B cell (primary cell): Measurements from ENCODE around the gene FLNB. TPM values are rescaled to one million over a fixed set of nuclear protein-coding genes. Genes with fewer than 3 reads are reported as not detected.

Experiments used
- ATAC-seq: fragments of 200-7000 bp; cut with Tn5 transposase; one replicate; pipeline ENCODE4 v1.10.0; 2021; ENCODE audit warnings: low read depth, mild to moderate bottlenecking, moderate number of reproducible peaks, moderate library complexity
- CTCF ChIA-PET: fragments of 350-600 bp; sonication (Branson Sonifier 250); formaldehyde crosslinking; loops from one replicate; lab custom pipeline; 2021; ENCODE audit warnings: antibody characterized with exemption, inconsistent platforms; lab: Charles Lee
- POLR2A ChIA-PET: fragments of 350-600 bp; sonication (Branson Sonifier 250); formaldehyde crosslinking; loops from one replicate; lab custom pipeline; 2021; ENCODE audit warnings: antibody characterized with exemption; lab: Charles Lee
- DNase-seq: peaks from one replicate; pipeline ENCODE4 v3.0.0; 2013
- H2AFZ ChIP-seq: 2 replicates; pipeline ENCODE4 v1.6.1; 2012; ENCODE audit warnings: mild to moderate bottlenecking, low read depth, low read length; ENCODE audit not compliant: insufficient read depth, poor library complexity, severe bottlenecking
- H3K27ac ChIP-seq, 2 donors: 1 replicate in 1 of 2; 2 replicates in 1 of 2; pipeline ENCODE4 v1.5.1; 2012 to 2013; ENCODE audit warnings: low read length in 2 of 2, mild to moderate bottlenecking in 2 of 2, moderate library complexity in 1 of 2
- H3K27me3 ChIP-seq, 4 experiments: fragments of 200-600 bp in 1 of 4; sonication (generic) in 1 of 4; replicated peaks in 1 of 4; 1 replicate in 2 of 4; 2 replicates in 2 of 4; pipeline versions ENCODE4 v1.6.1 to v1.7.0; 2013 to 2016; ENCODE audit warnings: low read length in 3 of 4, mild to moderate bottlenecking in 2 of 4, mixed read lengths in 1 of 4, moderate library complexity in 1 of 4; ENCODE audit not compliant: insufficient read depth in 4 of 4, control insufficient read depth in 3 of 4; ENCODE audit errors: control extremely low read depth in 1 of 4
- H3K36me3 ChIP-seq, 2 experiments: replicated peaks in 1 of 2; 1 replicate in 1 of 2; 2 replicates in 1 of 2; pipeline versions ENCODE4 v1.6.1 to v1.7.1; 2013; ENCODE audit warnings: low read length in 1 of 2; ENCODE audit not compliant: insufficient read depth in 2 of 2, control insufficient read depth in 1 of 2; ENCODE audit errors: control extremely low read depth in 1 of 2, extremely low read depth in 1 of 2
- H3K4me1 ChIP-seq, 2 donors: fragments of 200-600 bp in 1 of 2; sonication (generic) in 1 of 2; 1 replicate in 1 of 2; 2 replicates in 1 of 2; pipeline versions ENCODE4 v1.5.1 to v1.6.1; 2013 to 2017; ENCODE audit warnings: low read length in 2 of 2; ENCODE audit not compliant: control insufficient read depth in 2 of 2, insufficient read depth in 2 of 2
- H3K4me2 ChIP-seq: replicated peaks from 2 replicates; pipeline ENCODE3; 2012; ENCODE audit warnings: mild to moderate bottlenecking, low read depth, low read length; ENCODE audit not compliant: poor library complexity, severe bottlenecking
- H3K4me3 ChIP-seq, 5 experiments: fragments of 200-600 bp in 1 of 5; sonication (generic) in 1 of 5; 1 replicate in 3 of 5; 2 replicates in 2 of 5; pipeline versions ENCODE4 v1.5.1 to v1.7.0; 2011 to 2016; ENCODE audit warnings: low read length in 4 of 5, mild to moderate bottlenecking in 4 of 5, low read depth in 2 of 5, control low read depth in 1 of 5, moderate library complexity in 1 of 5; ENCODE audit not compliant: insufficient read depth in 1 of 5; ENCODE audit errors: control extremely low read depth in 1 of 5, extremely low read depth in 1 of 5
- H3K79me2 ChIP-seq: fragments of 200-600 bp; sonication (generic); one replicate; pipeline ENCODE4 v1.6.0; 2016; ENCODE audit warnings: low read length; ENCODE audit not compliant: control insufficient read depth, insufficient read depth
- H3K9ac ChIP-seq: fragments of 200-600 bp; sonication (generic); 2 replicates; pipeline ENCODE4 v1.6.1; 2017; ENCODE audit warnings: mild to moderate bottlenecking, low read length, moderate library complexity
- H3K9me3 ChIP-seq, 3 donors: one replicate each; pipeline versions ENCODE4 v1.6.1 to v1.7.1; 2013; ENCODE audit warnings: low read length in 2 of 3; ENCODE audit not compliant: control insufficient read depth in 2 of 3, insufficient read depth in 1 of 3; ENCODE audit errors: control extremely low read depth in 1 of 3
- H4K20me1 ChIP-seq: 2 replicates; pipeline ENCODE4 v1.6.0; 2012; ENCODE audit warnings: mild to moderate bottlenecking, low read length; ENCODE audit not compliant: insufficient read depth, control insufficient read depth, poor library complexity, severe bottlenecking
- H3K27ac Mint-ChIP-seq: one replicate; pipeline ENCODE4 v1.8.0; 2021; ENCODE audit warnings: mixed read lengths
- H3K27me3 Mint-ChIP-seq: one replicate; pipeline ENCODE4 v1.8.0; 2021; ENCODE audit warnings: mixed read lengths
- H3K4me1 Mint-ChIP-seq: one replicate; pipeline ENCODE4 v1.8.0; 2021; ENCODE audit warnings: mixed read lengths
- H3K4me3 Mint-ChIP-seq: one replicate; pipeline ENCODE4 v1.8.0; 2021; ENCODE audit warnings: mixed read lengths
- H3K9me3 Mint-ChIP-seq: one replicate; pipeline ENCODE4 v1.8.0; 2022; ENCODE audit warnings: mixed read lengths; ENCODE audit not compliant: insufficient read depth
- EZH2 ChIP-seq: IDR thresholded peaks from 2 replicates; pipeline ENCODE4 v1.6.1; 2012; ENCODE audit warnings: borderline replicate concordance, low read depth, mild to moderate bottlenecking, moderate library complexity, low read length; ENCODE audit not compliant: insufficient read depth, poor library complexity, severe bottlenecking
- WGBS: methylation state at CpG from one replicate; pipeline ENCODE4 v1.1.5; 2013; ENCODE audit warnings: missing lambda C conversion rate; ENCODE audit not compliant: insufficient coverage; 5-methylcytosine and 5-hydroxymethylcytosine counted together
- intact Hi-C: fragments of 100-400 bp; cut with micrococcal nuclease; formaldehyde crosslinking; loops from one replicate; pipeline ENCODE4 v1.10.0; 2022
- polyA plus RNA-seq: library from polyadenylated mRNA; depleted of rRNA; stranded (reverse); fragments of >200 nt; gene quantifications from 2 replicates; pipeline ENCODE4 v1.2.3, GENCODE V29; 2012
- total RNA-seq, 2 donors: library from RNA; stranded (reverse); fragments of 120-200 nt in 1 of 2; gene quantifications; 1 replicate in 1 of 2; 2 replicates in 1 of 2; pipeline versions ENCODE4 v1.2.3 to v1.2.4, GENCODE V29; 2013 to 2022
- TF ChIP-seq, protein P1 (sequence below): fragments of 200-600 bp; IDR thresholded peaks from one replicate; pipeline ENCODE4 v1.8.0; 2022; ENCODE audit warnings: antibody characterized with exemption, mild to moderate bottlenecking

Gene FLNB
- total and polyA plus RNA-seq, 2 donors (not counting 1 experiment from before 2014, with no cell fraction given) = 25.5 to 28.3 TPM

GRCh38 chr3:58105196-58105595 lies 97.0 kb downstream of the FLNB start:
- Mint-ChIP-seq H3K27ac (no peak overlapping the region), H3K4me1 (no peaks in the 10 kb centered on the region), H3K9me3 (no peaks in the 10 kb centered on the region), H3K4me3 (no peak overlapping the region), H3K27me3 (no peaks in the 10 kb centered on the region)
- H3K36me3 ChIP-seq = peaks cover 0 to 32% of the 10 kb centered on the region in 2 experiments
- no peaks in the 10 kb centered on the region for H3K27me3 ChIP-seq
- no peak for ATAC-seq
- H3K4me1 ChIP-seq = no peaks in the 10 kb centered on the region
- no peak overlapping the region for H2AFZ ChIP-seq
- H3K9ac ChIP-seq = no peak overlapping the region
- H4K20me1 ChIP-seq = no peaks in the 10 kb centered on the region
- no peak for DNase-seq
- H3K27ac ChIP-seq = no peak overlapping the region
- intact Hi-C loops = no loop called here
- H3K9me3 ChIP-seq = no peaks in the 10 kb centered on the region
- CTCF ChIA-PET = no interaction called here
- H3K79me2 ChIP-seq = no peaks in the 10 kb centered on the region
- TF ChIP-seq, protein P1, sequence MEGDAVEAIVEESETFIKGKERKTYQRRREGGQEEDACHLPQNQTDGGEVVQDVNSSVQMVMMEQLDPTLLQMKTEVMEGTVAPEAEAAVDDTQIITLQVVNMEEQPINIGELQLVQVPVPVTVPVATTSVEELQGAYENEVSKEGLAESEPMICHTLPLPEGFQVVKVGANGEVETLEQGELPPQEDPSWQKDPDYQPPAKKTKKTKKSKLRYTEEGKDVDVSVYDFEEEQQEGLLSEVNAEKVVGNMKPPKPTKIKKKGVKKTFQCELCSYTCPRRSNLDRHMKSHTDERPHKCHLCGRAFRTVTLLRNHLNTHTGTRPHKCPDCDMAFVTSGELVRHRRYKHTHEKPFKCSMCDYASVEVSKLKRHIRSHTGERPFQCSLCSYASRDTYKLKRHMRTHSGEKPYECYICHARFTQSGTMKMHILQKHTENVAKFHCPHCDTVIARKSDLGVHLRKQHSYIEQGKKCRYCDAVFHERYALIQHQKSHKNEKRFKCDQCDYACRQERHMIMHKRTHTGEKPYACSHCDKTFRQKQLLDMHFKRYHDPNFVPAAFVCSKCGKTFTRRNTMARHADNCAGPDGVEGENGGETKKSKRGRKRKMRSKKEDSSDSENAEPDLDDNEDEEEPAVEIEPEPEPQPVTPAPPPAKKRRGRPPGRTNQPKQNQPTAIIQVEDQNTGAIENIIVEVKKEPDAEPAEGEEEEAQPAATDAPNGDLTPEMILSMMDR = no peak
- TF ChIP-seq EZH2 = no peak
- no peak overlapping the region for H3K4me3 ChIP-seq
- 89% methylated on average over 1 of the region's 3 CpGs for WGBS
- no peak overlapping the region for H3K4me2 ChIP-seq
- POLR2A ChIA-PET = no interaction called here

GRCh38 chr3:58106061-58106460 lies 97.8 kb downstream of the FLNB start:
- H3K4me1 Mint-ChIP-seq = peaks cover 2% of the 10 kb centered on the region
- no peaks in the 10 kb centered on the region for H3K9me3 ChIP-seq
- no peak for ATAC-seq
- peaks cover 0 to 32% of the 10 kb centered on the region in 2 experiments for H3K36me3 ChIP-seq
- intact Hi-C loops = no loop called here
- no peak overlapping the region for H2AFZ ChIP-seq
- no peak overlapping the region for H3K9ac ChIP-seq
- TF ChIP-seq EZH2 = no peak
- TF ChIP-seq, protein P1 = no peak
- H3K27ac ChIP-seq = no peak overlapping the region
- no peaks in the 10 kb centered on the region for H3K9me3 Mint-ChIP-seq
- DNase-seq = no peak
- no peak overlapping the region for H3K27ac Mint-ChIP-seq
- no peaks in the 10 kb centered on the region for H3K79me2 ChIP-seq
- no peak overlapping the region for H3K4me3 Mint-ChIP-seq
- no peaks in the 10 kb centered on the region for H3K27me3 ChIP-seq
- WGBS = no CpG with 5 or more reads among the region's 2 CpGs
- H4K20me1 ChIP-seq = no peaks in the 10 kb centered on the region
- no peaks in the 10 kb centered on the region for H3K4me1 ChIP-seq
- ChIA-PET CTCF (no interaction called here), POLR2A (no interaction called here)
- no peak overlapping the region for H3K4me3 ChIP-seq
- H3K4me2 ChIP-seq = no peak overlapping the region
- no peaks in the 10 kb centered on the region for H3K27me3 Mint-ChIP-seq
